ENCODE results near the gene DRC3.

DNA sequence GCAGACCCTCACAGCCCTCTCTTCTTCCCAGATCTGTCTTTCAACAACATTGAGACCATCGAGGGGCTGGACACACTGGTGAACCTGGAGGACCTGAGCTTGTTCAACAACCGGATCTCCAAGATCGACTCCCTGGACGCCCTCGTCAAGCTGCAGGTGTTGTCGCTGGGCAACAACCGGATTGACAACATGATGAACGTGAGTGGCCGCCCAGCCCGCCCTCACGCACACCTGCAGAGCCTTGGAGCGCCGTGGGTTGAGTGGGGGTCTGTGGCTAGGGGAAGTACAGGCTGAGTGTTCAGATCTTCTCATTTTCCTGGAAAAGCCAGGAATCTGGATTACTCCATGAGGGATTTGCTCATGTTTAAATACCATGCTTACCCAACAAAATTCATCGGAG, 15.2 kb downstream of the DRC3 start:
- TF ChIP-seq, protein P1, sequence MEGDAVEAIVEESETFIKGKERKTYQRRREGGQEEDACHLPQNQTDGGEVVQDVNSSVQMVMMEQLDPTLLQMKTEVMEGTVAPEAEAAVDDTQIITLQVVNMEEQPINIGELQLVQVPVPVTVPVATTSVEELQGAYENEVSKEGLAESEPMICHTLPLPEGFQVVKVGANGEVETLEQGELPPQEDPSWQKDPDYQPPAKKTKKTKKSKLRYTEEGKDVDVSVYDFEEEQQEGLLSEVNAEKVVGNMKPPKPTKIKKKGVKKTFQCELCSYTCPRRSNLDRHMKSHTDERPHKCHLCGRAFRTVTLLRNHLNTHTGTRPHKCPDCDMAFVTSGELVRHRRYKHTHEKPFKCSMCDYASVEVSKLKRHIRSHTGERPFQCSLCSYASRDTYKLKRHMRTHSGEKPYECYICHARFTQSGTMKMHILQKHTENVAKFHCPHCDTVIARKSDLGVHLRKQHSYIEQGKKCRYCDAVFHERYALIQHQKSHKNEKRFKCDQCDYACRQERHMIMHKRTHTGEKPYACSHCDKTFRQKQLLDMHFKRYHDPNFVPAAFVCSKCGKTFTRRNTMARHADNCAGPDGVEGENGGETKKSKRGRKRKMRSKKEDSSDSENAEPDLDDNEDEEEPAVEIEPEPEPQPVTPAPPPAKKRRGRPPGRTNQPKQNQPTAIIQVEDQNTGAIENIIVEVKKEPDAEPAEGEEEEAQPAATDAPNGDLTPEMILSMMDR (IDR thresholded peaks at IDR 0.05; ENCODE audit: low read length), result no peak
- TF ChIP-seq EZH2 (optimal IDR thresholded peaks at IDR 0.05; ENCODE audit: low read depth, low read length), result no peak
- no peak for TF ChIP-seq EZH2phosphoT487 (IDR thresholded peaks at IDR 0.05; ENCODE audit: low read length)
